ENCODE data around the gene ECSCR. TPM values are rescaled to one million over a fixed set of nuclear protein-coding genes. Genes with fewer than 3 reads are reported as not detected.

The ECSCR gene
- total RNA-seq, 1 donor: not detected

GRCh38 chr5:139439013-139439903, 23.3 kb downstream of the ECSCR start, which contains the start of gene DNAJC18:
Gene DNAJC18 (minus strand): TSS chr5:139439525. CDS start chr5:139439445, 80 bp downstream.
- peak within 1 kb of the TSS; percentile 94 for H3K4me3 ChIP-seq (ENCODE audit: low read length)
- peaks cover 22% of the 10 kb centered on the region for H3K4me1 ChIP-seq (ENCODE audit: insufficient read depth, low read length)
- no peaks in the 10 kb centered on the region for H3K9me3 ChIP-seq (ENCODE audit: low read depth, low read length)
- no peaks in the 10 kb centered on the region for H3K27me3 ChIP-seq (ENCODE audit: insufficient read depth, low read length)

- Histone ChIP-seq H3K9me3 (ENCODE audit: low read depth, low read length) (no peaks in the 10 kb centered on the region), H3K4me3 (ENCODE audit: low read length) (no peak overlapping the region), H3K4me1 (ENCODE audit: insufficient read depth, low read length) (peaks cover 16% of the 10 kb centered on the region), H3K27me3 (ENCODE audit: insufficient read depth, low read length) (no peaks in the 10 kb centered on the region)
These were observed 23.9 kb downstream of the ECSCR start for GRCh38 chr5:139438707-139439012.

- H3K4me1 ChIP-seq (ENCODE audit: insufficient read depth, low read length): peaks cover 13% of the 10 kb centered on the region
- no peaks in the 10 kb centered on the region for H3K27me3 ChIP-seq (ENCODE audit: insufficient read depth, low read length)
- H3K9me3 ChIP-seq (ENCODE audit: low read depth, low read length): no peaks in the 10 kb centered on the region
- no peak overlapping the region for H3K4me3 ChIP-seq (ENCODE audit: low read length)
These were observed 26.9 kb downstream of the ECSCR start for GRCh38 chr5:139435676-139436075.

GRCh38 chr5:139431706-139432105, 30.8 kb downstream of the ECSCR start:
- Histone ChIP-seq H3K4me3 (ENCODE audit: low read length) (no peak overlapping the region), H3K9me3 (ENCODE audit: low read depth, low read length) (no peaks in the 10 kb centered on the region), H3K4me1 (ENCODE audit: insufficient read depth, low read length) (no peaks in the 10 kb centered on the region), H3K27me3 (ENCODE audit: insufficient read depth, low read length) (no peaks in the 10 kb centered on the region)

GRCh38 chr5:139430015-139430414, 32.5 kb downstream of the ECSCR start:
- Histone ChIP-seq H3K4me3 (ENCODE audit: low read length) (no peak overlapping the region), H3K4me1 (ENCODE audit: insufficient read depth, low read length) (no peaks in the 10 kb centered on the region), H3K27me3 (ENCODE audit: insufficient read depth, low read length) (no peaks in the 10 kb centered on the region), H3K9me3 (ENCODE audit: low read depth, low read length) (no peaks in the 10 kb centered on the region)

- no peaks in the 10 kb centered on the region for H3K9me3 ChIP-seq (ENCODE audit: low read depth, low read length)
- H3K4me1 ChIP-seq (ENCODE audit: insufficient read depth, low read length): no peaks in the 10 kb centered on the region
- no peak overlapping the region for H3K4me3 ChIP-seq (ENCODE audit: low read length)
- no peaks in the 10 kb centered on the region for H3K27me3 ChIP-seq (ENCODE audit: insufficient read depth, low read length)
These were observed 36.2 kb downstream of the ECSCR start for GRCh38 chr5:139426203-139426885.

- H3K4me3 ChIP-seq (ENCODE audit: low read length): no peak overlapping the region
- H3K4me1 ChIP-seq (ENCODE audit: insufficient read depth, low read length): no peaks in the 10 kb centered on the region
- no peaks in the 10 kb centered on the region for H3K9me3 ChIP-seq (ENCODE audit: low read depth, low read length)
- no peaks in the 10 kb centered on the region for H3K27me3 ChIP-seq (ENCODE audit: insufficient read depth, low read length)
These were observed 37.0 kb downstream of the ECSCR start for GRCh38 chr5:139425497-139425896.

- H3K4me3 ChIP-seq (ENCODE audit: low read length): no peak overlapping the region
- H3K4me1 ChIP-seq (ENCODE audit: insufficient read depth, low read length): no peaks in the 10 kb centered on the region
- H3K27me3 ChIP-seq (ENCODE audit: insufficient read depth, low read length): no peaks in the 10 kb centered on the region
- no peaks in the 10 kb centered on the region for H3K9me3 ChIP-seq (ENCODE audit: low read depth, low read length)
These were observed 40.1 kb downstream of the ECSCR start for GRCh38 chr5:139422307-139422893.

- peaks cover 4% of the 10 kb centered on the region for H3K4me1 ChIP-seq (ENCODE audit: insufficient read depth, low read length)
- no peaks in the 10 kb centered on the region for H3K9me3 ChIP-seq (ENCODE audit: low read depth, low read length)
- no peak overlapping the region for H3K4me3 ChIP-seq (ENCODE audit: low read length)
- H3K27me3 ChIP-seq (ENCODE audit: insufficient read depth, low read length): no peaks in the 10 kb centered on the region
These were observed 43.0 kb downstream of the ECSCR start for GRCh38 chr5:139419226-139420192.

- Histone ChIP-seq H3K4me3 (ENCODE audit: low read length) (no peak overlapping the region), H3K27me3 (ENCODE audit: insufficient read depth, low read length) (no peaks in the 10 kb centered on the region), H3K9me3 (ENCODE audit: low read depth, low read length) (no peaks in the 10 kb centered on the region), H3K4me1 (ENCODE audit: insufficient read depth, low read length) (peaks cover 4% of the 10 kb centered on the region)
These were observed 43.8 kb downstream of the ECSCR start for GRCh38 chr5:139418793-139419192.

- H3K9me3 ChIP-seq (ENCODE audit: low read depth, low read length): no peaks in the 10 kb centered on the region
- peaks cover 4% of the 10 kb centered on the region for H3K4me1 ChIP-seq (ENCODE audit: insufficient read depth, low read length)
- no peak overlapping the region for H3K4me3 ChIP-seq (ENCODE audit: low read length)
- H3K27me3 ChIP-seq (ENCODE audit: insufficient read depth, low read length): no peaks in the 10 kb centered on the region
These were observed 45.3 kb downstream of the ECSCR start for GRCh38 chr5:139417214-139417613.

- Histone ChIP-seq H3K4me1 (ENCODE audit: insufficient read depth, low read length) (peaks cover 4% of the 10 kb centered on the region), H3K27me3 (ENCODE audit: insufficient read depth, low read length) (no peaks in the 10 kb centered on the region), H3K9me3 (ENCODE audit: low read depth, low read length) (no peaks in the 10 kb centered on the region), H3K4me3 (ENCODE audit: low read length) (no peak overlapping the region)
These were observed 45.9 kb downstream of the ECSCR start for GRCh38 chr5:139416651-139417050.

GRCh38 chr5:139415869-139416268, 46.7 kb downstream of the ECSCR start:
- Histone ChIP-seq H3K9me3 (ENCODE audit: low read depth, low read length) (no peaks in the 10 kb centered on the region), H3K4me3 (ENCODE audit: low read length) (no peak overlapping the region), H3K27me3 (ENCODE audit: insufficient read depth, low read length) (no peaks in the 10 kb centered on the region), H3K4me1 (ENCODE audit: insufficient read depth, low read length) (peaks cover 4% of the 10 kb centered on the region)

GRCh38 chr5:139415221-139415861, 47.2 kb downstream of the ECSCR start:
- Histone ChIP-seq H3K4me1 (ENCODE audit: insufficient read depth, low read length) (peaks cover 4% of the 10 kb centered on the region), H3K9me3 (ENCODE audit: low read depth, low read length) (no peaks in the 10 kb centered on the region), H3K27me3 (ENCODE audit: insufficient read depth, low read length) (no peaks in the 10 kb centered on the region), H3K4me3 (ENCODE audit: low read length) (no peak overlapping the region)
